GM12864 (cell line): ENCODE results near the gene TP53I11.

ENCODE experiments used
- DNase-seq: peaks from one replicate; pipeline ENCODE4 v3.0.0-alpha.2; 2011; ENCODE audit warnings: low read depth
- H3K4me3 ChIP-seq: 2 replicates; pipeline ENCODE4 v1.5.1; 2011; ENCODE audit warnings: mild to moderate bottlenecking, low read depth, low read length, control low read depth
- TF ChIP-seq, protein P1 (sequence below): IDR thresholded peaks from 2 replicates; pipeline ENCODE4 v1.5.1; 2011; ENCODE audit warnings: low read depth, mild to moderate bottlenecking, moderate library complexity, low read length, control low read depth, inconsistent platforms; ENCODE audit errors: missing control alignments

Gene TP53I11

GRCh38 chr11:44986315-44986714 is 35.6 kb upstream of the TP53I11 start:
- TF ChIP-seq, protein P1, sequence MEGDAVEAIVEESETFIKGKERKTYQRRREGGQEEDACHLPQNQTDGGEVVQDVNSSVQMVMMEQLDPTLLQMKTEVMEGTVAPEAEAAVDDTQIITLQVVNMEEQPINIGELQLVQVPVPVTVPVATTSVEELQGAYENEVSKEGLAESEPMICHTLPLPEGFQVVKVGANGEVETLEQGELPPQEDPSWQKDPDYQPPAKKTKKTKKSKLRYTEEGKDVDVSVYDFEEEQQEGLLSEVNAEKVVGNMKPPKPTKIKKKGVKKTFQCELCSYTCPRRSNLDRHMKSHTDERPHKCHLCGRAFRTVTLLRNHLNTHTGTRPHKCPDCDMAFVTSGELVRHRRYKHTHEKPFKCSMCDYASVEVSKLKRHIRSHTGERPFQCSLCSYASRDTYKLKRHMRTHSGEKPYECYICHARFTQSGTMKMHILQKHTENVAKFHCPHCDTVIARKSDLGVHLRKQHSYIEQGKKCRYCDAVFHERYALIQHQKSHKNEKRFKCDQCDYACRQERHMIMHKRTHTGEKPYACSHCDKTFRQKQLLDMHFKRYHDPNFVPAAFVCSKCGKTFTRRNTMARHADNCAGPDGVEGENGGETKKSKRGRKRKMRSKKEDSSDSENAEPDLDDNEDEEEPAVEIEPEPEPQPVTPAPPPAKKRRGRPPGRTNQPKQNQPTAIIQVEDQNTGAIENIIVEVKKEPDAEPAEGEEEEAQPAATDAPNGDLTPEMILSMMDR = no peak
- no peak overlapping the region for H3K4me3 ChIP-seq
- DNase-seq = no peak

GRCh38 chr11:44985721-44986120 is 35.0 kb upstream of the TP53I11 start:
- TF ChIP-seq, protein P1 = no peak
- no peak for DNase-seq
- H3K4me3 ChIP-seq = no peak overlapping the region

- no peak overlapping the region for H3K4me3 ChIP-seq
- TF ChIP-seq, protein P1 = no peak
- DNase-seq = no peak
Measured at GRCh38 chr11:44983786-44984185, 33.1 kb upstream of the TP53I11 start.

DNA sequence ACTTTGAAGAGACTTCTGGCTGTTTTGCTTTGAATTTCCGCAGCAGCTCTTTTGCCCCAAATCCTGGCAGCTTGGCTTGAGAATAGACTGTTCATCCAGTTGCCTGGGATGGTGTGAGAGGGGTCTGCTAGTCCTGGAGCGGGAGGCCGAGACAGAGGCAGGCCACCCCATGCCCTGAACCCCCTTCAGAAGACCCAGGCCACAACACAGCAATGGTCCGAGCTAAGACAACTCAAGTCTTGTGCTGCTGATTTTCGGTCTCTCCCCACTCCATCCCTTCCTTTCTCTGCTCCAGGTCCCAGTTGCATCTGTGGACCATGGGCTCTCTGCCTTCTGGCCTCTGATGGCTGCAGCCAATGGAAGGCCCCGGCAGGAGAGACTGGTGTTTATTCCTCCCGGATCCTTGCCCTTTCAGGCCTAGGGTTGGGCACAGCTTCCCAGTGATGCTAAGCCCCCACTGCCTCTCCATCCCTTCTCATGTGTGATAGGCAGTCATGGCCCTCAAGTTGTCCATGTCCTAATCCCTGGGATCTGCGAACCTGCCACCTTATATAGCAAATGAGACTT is 31.9 kb upstream of the TP53I11 start:
- no peak for DNase-seq
- no peak overlapping the region for H3K4me3 ChIP-seq
- TF ChIP-seq, protein P1 = no peak

GRCh38 chr11:44980533-44981427 is 30.1 kb upstream of the TP53I11 start:
- H3K4me3 ChIP-seq = no peak overlapping the region
- TF ChIP-seq, protein P1 = no peak
- DNase-seq = no peak

DNA sequence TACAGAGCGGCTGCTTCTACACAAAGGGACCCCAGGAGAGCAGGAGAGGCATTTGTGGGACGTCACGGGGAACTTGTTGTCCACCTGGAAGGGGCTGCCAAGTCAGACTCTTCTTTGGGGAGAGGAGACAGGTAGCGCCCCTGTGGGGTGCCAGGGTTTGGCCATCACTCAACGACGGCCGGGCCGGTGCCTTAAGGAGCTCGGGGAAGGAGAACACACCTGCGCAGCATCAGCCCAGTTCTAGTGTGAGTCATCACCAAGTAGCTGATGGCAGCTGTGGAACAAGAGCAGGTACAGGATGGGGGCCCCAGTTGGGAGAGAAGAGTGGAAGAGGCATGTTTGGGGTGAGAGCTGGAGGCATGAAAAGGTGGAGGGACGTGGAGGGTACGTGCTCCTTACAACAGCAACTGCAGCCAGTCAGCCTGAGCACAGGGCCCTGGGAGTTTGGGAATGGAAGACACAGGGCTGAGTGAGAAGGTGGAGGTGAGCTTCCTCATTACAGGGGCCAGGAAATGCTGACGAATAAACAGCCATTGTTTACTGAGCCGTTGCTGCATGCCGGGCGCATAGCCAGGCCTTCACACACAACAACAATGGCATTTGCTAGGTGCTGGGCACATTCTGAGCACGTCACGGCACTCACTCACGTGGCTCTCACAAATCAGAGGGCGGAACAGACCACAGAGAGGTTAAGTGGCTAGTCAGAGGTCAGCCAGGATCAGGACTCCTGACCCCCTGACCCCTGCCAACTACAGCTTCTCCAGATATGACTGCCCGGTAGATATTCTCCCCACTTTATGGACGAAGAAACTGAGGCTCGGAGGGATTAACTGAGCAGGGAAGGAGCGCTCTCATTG is 29.1 kb upstream of the TP53I11 start:
- DNase-seq = no peak
- H3K4me3 ChIP-seq = no peak overlapping the region
- TF ChIP-seq, protein P1 = no peak
